ENCODE results near the gene PRDX1.

Gene PRDX1

GRCh38 chr1:45563843-45564242, 42.2 kb upstream of the PRDX1 start (continued):
- TF ChIP-seq, protein P1, sequence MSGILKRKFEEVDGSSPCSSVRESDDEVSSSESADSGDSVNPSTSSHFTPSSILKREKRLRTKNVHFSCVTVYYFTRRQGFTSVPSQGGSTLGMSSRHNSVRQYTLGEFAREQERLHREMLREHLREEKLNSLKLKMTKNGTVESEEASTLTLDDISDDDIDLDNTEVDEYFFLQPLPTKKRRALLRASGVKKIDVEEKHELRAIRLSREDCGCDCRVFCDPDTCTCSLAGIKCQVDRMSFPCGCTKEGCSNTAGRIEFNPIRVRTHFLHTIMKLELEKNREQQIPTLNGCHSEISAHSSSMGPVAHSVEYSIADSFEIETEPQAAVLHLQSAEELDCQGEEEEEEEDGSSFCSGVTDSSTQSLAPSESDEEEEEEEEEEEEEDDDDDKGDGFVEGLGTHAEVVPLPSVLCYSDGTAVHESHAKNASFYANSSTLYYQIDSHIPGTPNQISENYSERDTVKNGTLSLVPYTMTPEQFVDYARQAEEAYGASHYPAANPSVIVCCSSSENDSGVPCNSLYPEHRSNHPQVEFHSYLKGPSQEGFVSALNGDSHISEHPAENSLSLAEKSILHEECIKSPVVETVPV (CRISPR knock-in tag; IDR thresholded peaks at IDR 0.05), result no peak
- TF ChIP-seq ESRRG (CRISPR knock-in tag; IDR thresholded peaks at IDR 0.05) (no peak), BACH2 (CRISPR knock-in tag; IDR thresholded peaks at IDR 0.05; ENCODE audit: borderline replicate concordance) (no peak), TOX (CRISPR knock-in tag; IDR thresholded peaks at IDR 0.05; ENCODE audit: borderline replicate concordance) (no peak)

- TF ChIP-seq CSDC2 (CRISPR knock-in tag; IDR thresholded peaks at IDR 0.05) (no peak), GLIS3 (CRISPR knock-in tag; IDR thresholded peaks at IDR 0.05) (no peak), ZNF8 (CRISPR knock-in tag; IDR thresholded peaks at IDR 0.05) (no peak), PPARA (CRISPR knock-in tag; IDR thresholded peaks at IDR 0.05; ENCODE audit: borderline replicate concordance) (no peak), ARNTL (CRISPR knock-in tag; IDR thresholded peaks at IDR 0.05; ENCODE audit: borderline replicate concordance, low read depth) (no peak), SNAI2 (CRISPR knock-in tag; IDR thresholded peaks at IDR 0.05) (no peak), ZC3H10 (CRISPR knock-in tag; IDR thresholded peaks at IDR 0.05) (no peak), ZFP3 (CRISPR knock-in tag; IDR thresholded peaks at IDR 0.05) (no peak), ESRRG (CRISPR knock-in tag; IDR thresholded peaks at IDR 0.05) (no peak), CREB5 (CRISPR knock-in tag; IDR thresholded peaks at IDR 0.05; ENCODE audit: low read depth) (no peak), TCF4 (CRISPR knock-in tag; IDR thresholded peaks at IDR 0.05; ENCODE audit: borderline replicate concordance) (no peak), ZNF565 (CRISPR knock-in tag; conservative IDR thresholded peaks at IDR 0.05; ENCODE audit: low read depth) (no peak), ZFP30 (CRISPR knock-in tag; IDR thresholded peaks at IDR 0.05) (no peak)
- peak; percentile 65 for ATAC-seq
Measured at GRCh38 chr1:45557422-45557944, 35.8 kb upstream of the PRDX1 start.

DNA sequence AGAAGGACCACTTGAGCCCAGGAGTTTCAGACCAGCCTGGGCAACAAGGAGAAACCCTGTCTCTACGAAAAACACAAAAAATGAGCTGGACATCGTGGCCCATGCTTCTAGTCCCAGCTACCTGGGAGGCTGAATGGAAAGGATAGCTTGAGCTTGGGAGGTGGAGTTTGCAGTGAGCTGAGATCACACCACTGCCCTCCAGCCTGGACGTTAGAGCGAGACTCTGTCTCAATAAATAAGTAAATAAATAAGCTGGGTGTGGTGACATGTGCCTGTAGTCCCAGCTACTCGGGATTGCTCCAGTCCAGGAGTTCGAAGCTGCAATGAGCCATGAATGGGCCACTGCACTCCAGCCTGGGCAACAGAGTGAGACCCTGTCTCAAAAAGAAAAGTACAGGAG, 32.5 kb upstream of the PRDX1 start:
- no peak for ATAC-seq
- TF ChIP-seq SNAI2 (CRISPR knock-in tag; IDR thresholded peaks at IDR 0.05), result no peak
- no peak for TF ChIP-seq ISL1 (CRISPR knock-in tag; IDR thresholded peaks at IDR 0.05)
- TF ChIP-seq, protein P2, sequence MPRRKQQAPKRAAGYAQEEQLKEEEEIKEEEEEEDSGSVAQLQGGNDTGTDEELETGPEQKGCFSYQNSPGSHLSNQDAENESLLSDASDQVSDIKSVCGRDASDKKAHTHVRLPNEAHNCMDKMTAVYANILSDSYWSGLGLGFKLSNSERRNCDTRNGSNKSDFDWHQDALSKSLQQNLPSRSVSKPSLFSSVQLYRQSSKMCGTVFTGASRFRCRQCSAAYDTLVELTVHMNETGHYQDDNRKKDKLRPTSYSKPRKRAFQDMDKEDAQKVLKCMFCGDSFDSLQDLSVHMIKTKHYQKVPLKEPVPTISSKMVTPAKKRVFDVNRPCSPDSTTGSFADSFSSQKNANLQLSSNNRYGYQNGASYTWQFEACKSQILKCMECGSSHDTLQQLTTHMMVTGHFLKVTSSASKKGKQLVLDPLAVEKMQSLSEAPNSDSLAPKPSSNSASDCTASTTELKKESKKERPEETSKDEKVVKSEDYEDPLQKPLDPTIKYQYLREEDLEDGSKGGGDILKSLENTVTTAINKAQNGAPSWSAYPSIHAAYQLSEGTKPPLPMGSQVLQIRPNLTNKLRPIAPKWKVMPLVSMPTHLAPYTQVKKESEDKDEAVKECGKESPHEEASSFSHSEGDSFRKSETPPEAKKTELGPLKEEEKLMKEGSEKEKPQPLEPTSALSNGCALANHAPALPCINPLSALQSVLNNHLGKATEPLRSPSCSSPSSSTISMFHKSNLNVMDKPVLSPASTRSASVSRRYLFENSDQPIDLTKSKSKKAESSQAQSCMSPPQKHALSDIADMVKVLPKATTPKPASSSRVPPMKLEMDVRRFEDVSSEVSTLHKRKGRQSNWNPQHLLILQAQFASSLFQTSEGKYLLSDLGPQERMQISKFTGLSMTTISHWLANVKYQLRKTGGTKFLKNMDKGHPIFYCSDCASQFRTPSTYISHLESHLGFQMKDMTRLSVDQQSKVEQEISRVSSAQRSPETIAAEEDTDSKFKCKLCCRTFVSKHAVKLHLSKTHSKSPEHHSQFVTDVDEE (CRISPR knock-in tag; IDR thresholded peaks at IDR 0.05), result no peak

- TF ChIP-seq ISL1 (CRISPR knock-in tag; IDR thresholded peaks at IDR 0.05) (no peak), ZNF565 (CRISPR knock-in tag; conservative IDR thresholded peaks at IDR 0.05; ENCODE audit: low read depth) (no peak), TOX (CRISPR knock-in tag; IDR thresholded peaks at IDR 0.05; ENCODE audit: borderline replicate concordance) (no peak), ZNF70 (CRISPR knock-in tag; IDR thresholded peaks at IDR 0.05) (no peak), RARB (CRISPR knock-in tag; IDR thresholded peaks at IDR 0.05) (no peak), ESRRG (CRISPR knock-in tag; IDR thresholded peaks at IDR 0.05) (no peak), SNAI2 (CRISPR knock-in tag; IDR thresholded peaks at IDR 0.05) (no peak), ARNTL (CRISPR knock-in tag; IDR thresholded peaks at IDR 0.05; ENCODE audit: borderline replicate concordance, low read depth) (no peak), PPARA (CRISPR knock-in tag; IDR thresholded peaks at IDR 0.05; ENCODE audit: borderline replicate concordance) (no peak), BACH2 (CRISPR knock-in tag; IDR thresholded peaks at IDR 0.05; ENCODE audit: borderline replicate concordance) (no peak), ZFP30 (CRISPR knock-in tag; IDR thresholded peaks at IDR 0.05) (no peak), CREB5 (CRISPR knock-in tag; IDR thresholded peaks at IDR 0.05; ENCODE audit: low read depth) (no peak), TCF4 (CRISPR knock-in tag; IDR thresholded peaks at IDR 0.05; ENCODE audit: borderline replicate concordance) (no peak), ZNF8 (CRISPR knock-in tag; IDR thresholded peaks at IDR 0.05) (no peak)
- TF ChIP-seq, protein P1 (CRISPR knock-in tag; IDR thresholded peaks at IDR 0.05), result no peak
- TF ChIP-seq, protein P2 (CRISPR knock-in tag; IDR thresholded peaks at IDR 0.05), result no peak
- no peak for ATAC-seq
Measured at GRCh38 chr1:45552331-45552730, 30.6 kb upstream of the PRDX1 start.
